SW 1271 (cell line): Measurements from ENCODE around the gene SOX3.

Source experiments
- DNase-seq, 2 experiments: peaks; one replicate each; lab custom pipeline; 2025; lab: John Stamatoyannopoulos, UW

Gene SOX3

GRCh38 chrX:140504371-140505324 lies at the start of gene SOX3:
SOX3 (minus strand) TSS chrX:140505069; CDS start chrX:140505060, 9 bp downstream.
- peak in 1 of 2 experiments; percentile 0 for DNase-seq

GRCh38 chrX:140548985-140549384 lies 44.1 kb upstream of the SOX3 start:
- no peak for DNase-seq

GRCh38 chrX:140526171-140526570 lies 21.3 kb upstream of the SOX3 start:
- peak in 1 of 2 experiments; percentile 1 for DNase-seq

GRCh38 chrX:140525448-140525847 lies 20.6 kb upstream of the SOX3 start:
- DNase-seq = peak in 1 of 2 experiments; percentile 0

GRCh38 chrX:140524556-140524955 lies 19.7 kb upstream of the SOX3 start:
- peak; percentile 20 to 21 for DNase-seq

GRCh38 chrX:140521393-140521792 lies 16.5 kb upstream of the SOX3 start:
- no peak for DNase-seq

- no peak for DNase-seq
These were observed 9.7 kb upstream of the SOX3 start for GRCh38 chrX:140514554-140514953.

- DNase-seq = no peak
These were observed 6.0 kb upstream of the SOX3 start for GRCh38 chrX:140510895-140511295.

GRCh38 chrX:140510306-140510676 lies 5.4 kb upstream of the SOX3 start:
- DNase-seq = no peak

- DNase-seq = no peak
These were observed 4.8 kb upstream of the SOX3 start for GRCh38 chrX:140509468-140510305.

GRCh38 chrX:140508958-140509357 lies 4.1 kb upstream of the SOX3 start:
- no peak for DNase-seq

- DNase-seq = no peak
These were observed 3.1 kb upstream of the SOX3 start for GRCh38 chrX:140507982-140508305.

- DNase-seq = no peak
These were observed 2.5 kb upstream of the SOX3 start for GRCh38 chrX:140507223-140507981.

GRCh38 chrX:140505421-140506337 lies 810 bp upstream of the SOX3 start:
- DNase-seq = no peak

GRCh38 chrX:140503714-140504351 lies 1.0 kb downstream of the SOX3 start:
- peak in 1 of 2 experiments; percentile 17 for DNase-seq

- no peak for DNase-seq
These were observed 1.6 kb downstream of the SOX3 start for GRCh38 chrX:140503238-140503601.

- no peak for DNase-seq
These were observed 2.2 kb downstream of the SOX3 start for GRCh38 chrX:140502491-140503237.

GRCh38 chrX:140501940-140502468 lies 2.9 kb downstream of the SOX3 start:
- DNase-seq = no peak

GRCh38 chrX:140501321-140501720 lies 3.5 kb downstream of the SOX3 start:
- no peak for DNase-seq

- DNase-seq = no peak
These were observed 4.4 kb downstream of the SOX3 start for GRCh38 chrX:140500441-140500840.
